Suprapubic skin (tissue), 4 donors: ENCODE measurements around the gene RGN. TPM values are rescaled to one million over a fixed set of nuclear protein-coding genes. Genes with fewer than 3 reads are reported as not detected.

Experiments
- DNase-seq, 2 donors: peaks; one replicate each; pipeline ENCODE4 v3.0.0-alpha.2; 2019; ENCODE audit warnings: low spot score in 2 of 2
- H3K27ac ChIP-seq: fragments of 200-600 bp; sonication (generic); one replicate; pipeline ENCODE4 v1.5.1; 2019
- H3K27me3 ChIP-seq: fragments of 200-600 bp; sonication (generic); one replicate; pipeline ENCODE4 v1.5.1; 2019
- H3K36me3 ChIP-seq: fragments of 200-600 bp; sonication (generic); one replicate; pipeline ENCODE4 v1.5.1; 2019
- H3K4me1 ChIP-seq: fragments of 200-600 bp; sonication (generic); one replicate; pipeline ENCODE4 v1.5.1; 2019
- H3K4me3 ChIP-seq: fragments of 200-600 bp; sonication (generic); one replicate; pipeline ENCODE4 v1.5.1; 2019; ENCODE audit warnings: mild to moderate bottlenecking
- H3K9me3 ChIP-seq: fragments of 200-600 bp; sonication (generic); one replicate; pipeline ENCODE4 v1.5.1; 2019
- CTCF ChIP-seq, 2 donors: fragments of 200-600 bp in 1 of 2; fragments of 450-650 bp in 1 of 2; sonication (generic) in 1 of 2; IDR thresholded peaks; one replicate each; pipeline ENCODE4 v1.5.1; 2016 to 2019; ENCODE audit warnings: antibody characterized with exemption in 2 of 2, mild to moderate bottlenecking in 1 of 2, moderate library complexity in 1 of 2
- EP300 ChIP-seq: sonication (generic); formaldehyde crosslinking; IDR thresholded peaks from one replicate; pipeline ENCODE4 v1.6.1; 2017; ENCODE audit warnings: antibody characterized with exemption
- POLR2A ChIP-seq, 2 donors: fragments of 450-650 bp; IDR thresholded peaks; one replicate each; pipeline ENCODE4 v1.6.1; 2017; ENCODE audit warnings: antibody characterized with exemption in 2 of 2, mild to moderate bottlenecking in 2 of 2, moderate library complexity in 2 of 2
- POLR2AphosphoS5 ChIP-seq, 3 donors: sonication (generic); formaldehyde crosslinking; IDR thresholded peaks; one replicate each; pipeline ENCODE4 v1.6.1; 2017; ENCODE audit warnings: antibody characterized with exemption in 3 of 3
- WGBS: methylation state at CpG from one replicate; pipeline ENCODE4 v1.1.5; 2018; 5-methylcytosine and 5-hydroxymethylcytosine counted together
- total RNA-seq, 4 donors: library from RNA; depleted of rRNA; stranded (reverse); fragments of >200 nt; gene quantifications; one replicate each; pipeline ENCODE4 v1.1.0, GENCODE V29; 2016

The RGN gene
- total RNA-seq, 4 donors from 2014 or later, result 0.29 to 1.8 (median 1.5) TPM; not detected in 1

DNA sequence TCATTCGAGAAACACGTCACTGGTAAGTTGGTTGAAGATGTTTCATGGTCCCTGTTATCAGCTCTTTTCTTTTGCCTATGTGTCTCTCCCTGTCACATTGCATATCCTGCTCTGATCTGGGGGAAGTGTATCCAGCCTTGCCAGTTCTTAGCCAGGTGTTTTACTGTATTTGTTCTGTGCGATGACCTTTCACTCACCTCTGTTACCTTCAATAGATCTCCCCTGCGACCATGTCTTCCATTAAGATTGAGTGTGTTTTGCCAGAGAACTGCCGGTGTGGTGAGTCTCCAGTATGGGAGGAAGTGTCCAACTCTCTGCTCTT, 2.6 kb downstream of the RGN start:
- H3K9me3 ChIP-seq, result no peaks in the 10 kb centered on the region
- DNase-seq, result no peak
- TF ChIP-seq EP300, result no peak
- no peak for TF ChIP-seq CTCF (IDR thresholded peaks at IDR 0.05)
- no peak for TF ChIP-seq POLR2A (IDR thresholded peaks at IDR 0.05)
- TF ChIP-seq POLR2AphosphoS5 (IDR thresholded peaks at IDR 0.05), result no peak
- WGBS, result 65% methylated on average over 5 of the region's 5 CpGs
- no peak overlapping the region for H3K27ac ChIP-seq
- no peaks in the 10 kb centered on the region for H3K4me1 ChIP-seq
- no peaks in the 10 kb centered on the region for H3K27me3 ChIP-seq
- no peaks in the 10 kb centered on the region for H3K36me3 ChIP-seq
- no peak overlapping the region for H3K4me3 ChIP-seq

GRCh38 chrX:47091149-47091775, 13.0 kb downstream of the RGN start:
- Histone ChIP-seq H3K27ac (no peak overlapping the region), H3K4me3 (no peak overlapping the region), H3K4me1 (no peaks in the 10 kb centered on the region), H3K36me3 (no peaks in the 10 kb centered on the region), H3K27me3 (no peaks in the 10 kb centered on the region), H3K9me3 (no peaks in the 10 kb centered on the region)
- WGBS, result 44% methylated on average over 4 of the region's 4 CpGs
- TF ChIP-seq EP300 (no peak), POLR2AphosphoS5 (IDR thresholded peaks at IDR 0.05) (no peak), POLR2A (IDR thresholded peaks at IDR 0.05) (no peak), CTCF (IDR thresholded peaks at IDR 0.05) (no peak)
- no peak for DNase-seq

GRCh38 chrX:47093248-47093647, 15.0 kb downstream of the RGN start:
- no peak for TF ChIP-seq POLR2A (IDR thresholded peaks at IDR 0.05)
- no peak for TF ChIP-seq EP300
- TF ChIP-seq POLR2AphosphoS5 (IDR thresholded peaks at IDR 0.05), result no peak
- TF ChIP-seq CTCF (IDR thresholded peaks at IDR 0.05), result no peak
- Histone ChIP-seq H3K4me3 (no peak overlapping the region), H3K36me3 (no peaks in the 10 kb centered on the region), H3K27ac (no peak overlapping the region), H3K9me3 (no peaks in the 10 kb centered on the region), H3K4me1 (no peaks in the 10 kb centered on the region), H3K27me3 (no peaks in the 10 kb centered on the region)
- no peak for DNase-seq
- WGBS, result 11% methylated on average over 1 of the region's 1 CpG

- Histone ChIP-seq H3K27me3 (no peaks in the 10 kb centered on the region), H3K4me3 (no peak overlapping the region), H3K36me3 (no peaks in the 10 kb centered on the region), H3K27ac (no peak overlapping the region), H3K9me3 (no peaks in the 10 kb centered on the region), H3K4me1 (no peaks in the 10 kb centered on the region)
- DNase-seq, result no peak
- 82% methylated on average over 11 of the region's 11 CpGs for WGBS
- TF ChIP-seq CTCF (IDR thresholded peaks at IDR 0.05), result no peak
- TF ChIP-seq POLR2A (IDR thresholded peaks at IDR 0.05), result no peak
- no peak for TF ChIP-seq EP300
- no peak for TF ChIP-seq POLR2AphosphoS5 (IDR thresholded peaks at IDR 0.05)
Observed at GRCh38 chrX:47093860-47094259, 15.6 kb downstream of the RGN start.

DNA sequence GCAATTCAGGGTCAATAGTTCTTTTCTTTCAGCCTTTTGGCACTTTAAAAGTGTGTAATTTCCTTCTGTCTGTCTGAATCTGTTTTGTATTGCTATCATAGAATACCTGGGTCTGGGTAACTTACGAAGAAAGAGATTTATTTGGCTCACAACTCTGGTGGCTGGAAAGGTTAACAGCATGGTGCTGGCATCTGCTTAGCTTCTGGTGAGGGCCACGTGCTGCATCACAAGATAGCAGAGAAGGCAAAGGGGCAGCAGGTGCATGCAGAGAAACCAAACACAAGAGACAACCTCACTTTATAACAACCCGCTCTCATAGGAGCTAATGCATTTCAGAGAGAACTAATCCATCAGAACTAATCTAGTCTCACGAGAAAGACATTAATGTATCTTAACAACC, 18.8 kb downstream of the RGN start:
- H3K4me3 ChIP-seq, result no peak overlapping the region
- no peak for TF ChIP-seq EP300
- no peaks in the 10 kb centered on the region for H3K9me3 ChIP-seq
- WGBS, result 76% methylated on average over 4 of the region's 4 CpGs
- no peak for DNase-seq
- H3K27me3 ChIP-seq, result no peaks in the 10 kb centered on the region
- no peaks in the 10 kb centered on the region for H3K36me3 ChIP-seq
- H3K4me1 ChIP-seq, result no peaks in the 10 kb centered on the region
- no peak overlapping the region for H3K27ac ChIP-seq
